GM12878 (cell line): Measurements from ENCODE around the gene GLB1L2. TPM values are rescaled to one million over a fixed set of nuclear protein-coding genes. Genes with fewer than 3 reads are reported as not detected.

Experiments
- ATAC-seq: fragments of 200-7000 bp; cut with Tn5 transposase; 3 replicates; pipeline ENCODE4 v1.9.1; 2020; ENCODE audit warnings: mild to moderate bottlenecking, moderate library complexity
- BruUV-seq: library from RNA; stranded (reverse); fragments of 400-500 nt; replicated peaks from 2 replicates; lab custom pipeline; 2021; lab: Mats Ljungman, UMichigan
- CTCF ChIA-PET: fragments of 300-600 bp; sonication (Branson Sonifier 250); formaldehyde crosslinking; extraction: SDS; loops from one replicate; lab custom pipeline; 2021; ENCODE audit warnings: inconsistent platforms; lab: Yijun Ruan, JAX
- POLR2A ChIA-PET: fragments of 350-600 bp; formaldehyde crosslinking; extraction: SDS; loops from one replicate; lab custom pipeline; 2021; ENCODE audit warnings: inconsistent platforms; lab: Charles Lee
- RAD21 ChIA-PET: fragments of 300-600 bp; sonication (Branson Sonifier 250); formaldehyde crosslinking; loops from one replicate; lab custom pipeline; 2023; ENCODE audit warnings: antibody characterized with exemption; ENCODE audit not compliant: unreplicated experiment; lab: Charles Lee
- SMC1A ChIA-PET: fragments of 300-600 bp; sonication (Branson Sonifier 250); formaldehyde crosslinking; loops from one replicate; lab custom pipeline; 2023; ENCODE audit not compliant: unreplicated experiment, uncharacterized antibody; lab: Charles Lee
- DNase-seq: peaks from one replicate; pipeline ENCODE4 v3.0.0-alpha.2; 2011; ENCODE audit warnings: low read depth, low spot score
- FAIRE-seq: peaks from 3 replicates; lab custom pipeline; 2011; peaks lifted over from hg19 to GRCh38; lab: Jason Lieb, UNC
- H2AFZ ChIP-seq: 2 replicates; pipeline ENCODE4 v1.6.0; 2011; ENCODE audit warnings: low read depth, low read length, control low read depth; ENCODE audit not compliant: control insufficient read depth
- H3K27ac ChIP-seq: 2 replicates; pipeline ENCODE4 v1.5.1; 2011; ENCODE audit warnings: control low read depth; ENCODE audit not compliant: control insufficient read depth, insufficient read depth
- H3K27me3 ChIP-seq, 2 experiments: replicated peaks in 1 of 2; 2 replicates each; pipeline versions ENCODE4 v1.6.0 to v1.6.1; 2011; ENCODE audit warnings: low read length in 1 of 2; ENCODE audit not compliant: control insufficient read depth in 2 of 2, insufficient read depth in 2 of 2
- H3K36me3 ChIP-seq, 2 experiments: 2 replicates each; pipeline ENCODE4 v1.5.1; 2011; ENCODE audit warnings: low read length in 1 of 2; ENCODE audit not compliant: control insufficient read depth in 2 of 2, insufficient read depth in 2 of 2
- H3K4me1 ChIP-seq: 2 replicates; pipeline ENCODE4 v1.6.1; 2011; ENCODE audit warnings: mild to moderate bottlenecking, low read length, moderate library complexity, mixed read lengths; ENCODE audit not compliant: control insufficient read depth, insufficient read depth
- H3K4me2 ChIP-seq: 2 replicates; pipeline ENCODE4 v1.6.0; 2011; ENCODE audit warnings: control low read depth; ENCODE audit not compliant: control insufficient read depth, insufficient read depth
- H3K4me3 ChIP-seq: fragments of 200-600 bp; sonication (generic); 2 replicates; pipeline ENCODE4 v1.5.1; 2016
- H3K79me2 ChIP-seq: 2 replicates; pipeline ENCODE4 v1.6.0; 2011; ENCODE audit warnings: low read length; ENCODE audit not compliant: control insufficient read depth, insufficient read depth
- H3K9ac ChIP-seq: 2 replicates; pipeline ENCODE4 v1.8.0; 2011; ENCODE audit warnings: low read length, control low read depth, mixed read lengths; ENCODE audit not compliant: control insufficient read depth, insufficient read depth
- H3K9me3 ChIP-seq: replicated peaks from 3 replicates; pipeline ENCODE4 v1.5.1; 2011; ENCODE audit warnings: mild to moderate bottlenecking, low read length; ENCODE audit not compliant: control insufficient read depth, insufficient read depth
- H4K20me1 ChIP-seq: 2 replicates; pipeline ENCODE4 v1.6.0; 2011; ENCODE audit not compliant: control insufficient read depth, insufficient read depth
- CHD1 ChIP-seq: IDR thresholded peaks from 2 replicates; pipeline ENCODE4 v1.6.1; 2012; ENCODE audit warnings: low read depth, low read length, improper control_type of control experiment
- JUNB ChIP-seq: IDR thresholded peaks from 2 replicates; pipeline ENCODE4 v1.6.1; 2016; ENCODE audit warnings: antibody characterized with exemption, mild to moderate bottlenecking
- KLF5 ChIP-seq: fragments of 450-650 bp; IDR thresholded peaks from 2 replicates; pipeline ENCODE4 v1.6.1; 2014; ENCODE audit warnings: mild to moderate bottlenecking; ENCODE audit not compliant: partially characterized antibody
- SP1 ChIP-seq: IDR thresholded peaks from one replicate; pipeline ENCODE4 v1.6.1; 2011; ENCODE audit warnings: low read depth, low read length
- STAT3 ChIP-seq: IDR thresholded peaks from 2 replicates; pipeline ENCODE4 v1.6.1; 2011; ENCODE audit warnings: low read depth, low read length, improper control_type of control experiment
- YY1 ChIP-seq: IDR thresholded peaks from 2 replicates; pipeline ENCODE4 v1.6.1; 2011; ENCODE audit warnings: low read depth, mild to moderate bottlenecking, low read length
- WGBS: methylation state at CpG from one replicate; pipeline ENCODE4 v1.1.6; 2016; ENCODE audit warnings: low lambda C conversion rate; ENCODE audit not compliant: insufficient replicate concordance, insufficient coverage; ENCODE audit errors: missing lambda C conversion rate; 5-methylcytosine and 5-hydroxymethylcytosine counted together
- in situ Hi-C: fragments of 300-500 bp; cut with MboI; formaldehyde crosslinking; loops from 9 replicates; pipeline ENCODE4 v1.14.3; 2018; ENCODE audit warnings: mixed read lengths
- intact Hi-C: fragments of 100-400 bp; cut with micrococcal nuclease; formaldehyde crosslinking; loops from one replicate; pipeline ENCODE4 v1.14.2; 2022; ENCODE audit not compliant: unreplicated experiment
- polyA plus RNA-seq, 11 experiments: library from polyadenylated mRNA; depleted of rRNA in 4 of 11; unstranded in 6 of 11; stranded (reverse) in 5 of 11; fragments of >200 nt; fragmentation: Nextera tagmentation in 4 of 11; fragmentation: Illumina TruSeq in 1 of 11; extraction: Ambion mirVana in 4 of 11; extraction: Trizol in 1 of 11; gene quantifications; 1 replicate in 1 of 11; 2 replicates in 10 of 11; pipeline versions ENCODE4 v1.2.1 to v1.2.3, GENCODE V29; 2011 to 2016; ENCODE audit warnings: inconsistent platforms in 2 of 11, missing spikeins in 2 of 11, low read depth in 1 of 11
- total RNA-seq, 4 experiments: library from RNA; depleted of rRNA in 3 of 4; stranded (reverse); fragments of >200 nt in 3 of 4; fragmentation: Illumina TruSeq in 1 of 4; extraction: Trizol in 1 of 4; gene quantifications; 2 replicates each; pipeline versions ENCODE4 v1.2.1 to v1.2.3, GENCODE V29; 2013 to 2021
- TF ChIP-seq, protein P1 (sequence below): fragments of 450-650 bp; IDR thresholded peaks from 2 replicates; pipeline ENCODE4 v1.6.1; 2018; ENCODE audit warnings: mild to moderate bottlenecking, low read depth, moderate library complexity; ENCODE audit not compliant: partially characterized antibody

GLB1L2 gene
- total and polyA plus RNA-seq, 10 of the 15 experiments (the other 5 are each of a cell fraction or from before 2014, with no cell fraction given), result 0.04 to 0.85 (median 0.49) TPM

- H3K27me3 ChIP-seq, result no peaks in the 10 kb centered on the region; a peak in 2 of 4 replicates
- no peaks in the 10 kb centered on the region for H4K20me1 ChIP-seq
- no peaks in the 10 kb centered on the region for H3K36me3 ChIP-seq
- SMC1A ChIA-PET, result no interaction called here
- RAD21 ChIA-PET, result no interaction called here
- H3K9me3 ChIP-seq, result no peaks in the 10 kb centered on the region
- BruUV-seq, result no TSS peak
- WGBS, result 28% methylated on average over 7 of the region's 7 CpGs
- no peak for FAIRE-seq
- no peak overlapping the region for H2AFZ ChIP-seq
- DNase-seq, result no peak
- TF ChIP-seq CHD1, result no peak
- no peak for TF ChIP-seq KLF5
- TF ChIP-seq JUNB, result no peak
- no peak for TF ChIP-seq STAT3
- TF ChIP-seq, protein P1, sequence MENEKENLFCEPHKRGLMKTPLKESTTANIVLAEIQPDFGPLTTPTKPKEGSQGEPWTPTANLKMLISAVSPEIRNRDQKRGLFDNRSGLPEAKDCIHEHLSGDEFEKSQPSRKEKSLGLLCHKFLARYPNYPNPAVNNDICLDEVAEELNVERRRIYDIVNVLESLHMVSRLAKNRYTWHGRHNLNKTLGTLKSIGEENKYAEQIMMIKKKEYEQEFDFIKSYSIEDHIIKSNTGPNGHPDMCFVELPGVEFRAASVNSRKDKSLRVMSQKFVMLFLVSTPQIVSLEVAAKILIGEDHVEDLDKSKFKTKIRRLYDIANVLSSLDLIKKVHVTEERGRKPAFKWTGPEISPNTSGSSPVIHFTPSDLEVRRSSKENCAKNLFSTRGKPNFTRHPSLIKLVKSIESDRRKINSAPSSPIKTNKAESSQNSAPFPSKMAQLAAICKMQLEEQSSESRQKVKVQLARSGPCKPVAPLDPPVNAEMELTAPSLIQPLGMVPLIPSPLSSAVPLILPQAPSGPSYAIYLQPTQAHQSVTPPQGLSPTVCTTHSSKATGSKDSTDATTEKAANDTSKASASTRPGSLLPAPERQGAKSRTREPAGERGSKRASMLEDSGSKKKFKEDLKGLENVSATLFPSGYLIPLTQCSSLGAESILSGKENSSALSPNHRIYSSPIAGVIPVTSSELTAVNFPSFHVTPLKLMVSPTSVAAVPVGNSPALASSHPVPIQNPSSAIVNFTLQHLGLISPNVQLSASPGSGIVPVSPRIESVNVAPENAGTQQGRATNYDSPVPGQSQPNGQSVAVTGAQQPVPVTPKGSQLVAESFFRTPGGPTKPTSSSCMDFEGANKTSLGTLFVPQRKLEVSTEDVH, result no peak
- no peak for TF ChIP-seq SP1
- TF ChIP-seq YY1, result no peak
- no peak overlapping the region for H3K9ac ChIP-seq
- CTCF ChIA-PET, result no interaction called here
- no peak overlapping the region for H3K27ac ChIP-seq
- H3K4me2 ChIP-seq, result no peak overlapping the region
- ATAC-seq, result no peak
- H3K4me3 ChIP-seq, result no peak overlapping the region
- POLR2A ChIA-PET, result no interaction called here
- H3K4me1 ChIP-seq, result no peaks in the 10 kb centered on the region
- in situ Hi-C loops, result no loop called here
- intact Hi-C loops, result no loop called here
- H3K79me2 ChIP-seq, result no peaks in the 10 kb centered on the region
Observed at GRCh38 chr11:134399996-134400395, 68.2 kb downstream of the GLB1L2 start.
